NCI-H2107 treated with DMSO at 0.1 percent for 48 hours (cell line): ENCODE measurements around the gene CTRB1.

Source experiments
- DNase-seq: peaks from one replicate; lab custom pipeline; 2025; ENCODE audit not compliant: unreplicated experiment; lab: John Stamatoyannopoulos, UW

Gene CTRB1

GRCh38 chr16:75218256-75219076 is at the start of gene CTRB1:
CTRB1 (plus strand) TSS chr16:75218988; CDS start chr16:75219008, 20 bp downstream.
- DNase-seq = no peak

GRCh38 chr16:75169899-75170405 is 48.8 kb upstream of the CTRB1 start:
- DNase-seq = no peak

- no peak for DNase-seq
Measured at GRCh38 chr16:75172578-75172977, 46.2 kb upstream of the CTRB1 start.

- no peak for DNase-seq
Measured at GRCh38 chr16:75175074-75175473, 43.7 kb upstream of the CTRB1 start.

- DNase-seq = no peak
Measured at GRCh38 chr16:75176926-75177325, 41.9 kb upstream of the CTRB1 start.

- no peak for DNase-seq
Measured at GRCh38 chr16:75179208-75179607, 39.6 kb upstream of the CTRB1 start.

GRCh38 chr16:75181630-75182029 is 37.2 kb upstream of the CTRB1 start:
- DNase-seq = no peak

- no peak for DNase-seq
Measured at GRCh38 chr16:75188832-75189477, 29.8 kb upstream of the CTRB1 start.

GRCh38 chr16:75189638-75190245 is 29.0 kb upstream of the CTRB1 start:
- DNase-seq = no peak

GRCh38 chr16:75192606-75193264 is 26.1 kb upstream of the CTRB1 start:
- no peak for DNase-seq

- DNase-seq = no peak
Measured at GRCh38 chr16:75193265-75193650, 25.5 kb upstream of the CTRB1 start.

GRCh38 chr16:75193730-75194444 is 24.9 kb upstream of the CTRB1 start:
- no peak for DNase-seq

GRCh38 chr16:75195811-75196790 is 22.7 kb upstream of the CTRB1 start:
- DNase-seq = no peak

GRCh38 chr16:75196836-75197235 is 22.0 kb upstream of the CTRB1 start:
- no peak for DNase-seq

GRCh38 chr16:75197522-75198134 is 21.2 kb upstream of the CTRB1 start:
- no peak for DNase-seq

GRCh38 chr16:75198135-75198600 is 20.6 kb upstream of the CTRB1 start:
- DNase-seq = no peak

GRCh38 chr16:75202069-75202590 is 16.7 kb upstream of the CTRB1 start:
- no peak for DNase-seq

GRCh38 chr16:75203096-75203495 is 15.7 kb upstream of the CTRB1 start:
- no peak for DNase-seq
